Suprapubic skin (tissue), 4 donors: ENCODE measurements around the gene QSOX1. TPM values are rescaled to one million over a fixed set of nuclear protein-coding genes. Genes with fewer than 3 reads are reported as not detected.

ENCODE experiments used
- DNase-seq, 2 donors: peaks; one replicate each; pipeline ENCODE4 v3.0.0-alpha.2; 2019; ENCODE audit warnings: low spot score in 2 of 2
- H3K27ac ChIP-seq: fragments of 200-600 bp; sonication (generic); one replicate; pipeline ENCODE4 v1.5.1; 2019
- H3K27me3 ChIP-seq: fragments of 200-600 bp; sonication (generic); one replicate; pipeline ENCODE4 v1.5.1; 2019
- H3K36me3 ChIP-seq: fragments of 200-600 bp; sonication (generic); one replicate; pipeline ENCODE4 v1.5.1; 2019
- H3K4me1 ChIP-seq: fragments of 200-600 bp; sonication (generic); one replicate; pipeline ENCODE4 v1.5.1; 2019
- H3K4me3 ChIP-seq: fragments of 200-600 bp; sonication (generic); one replicate; pipeline ENCODE4 v1.5.1; 2019; ENCODE audit warnings: mild to moderate bottlenecking
- H3K9me3 ChIP-seq: fragments of 200-600 bp; sonication (generic); one replicate; pipeline ENCODE4 v1.5.1; 2019
- EP300 ChIP-seq: sonication (generic); formaldehyde crosslinking; IDR thresholded peaks from one replicate; pipeline ENCODE4 v1.6.1; 2017; ENCODE audit warnings: antibody characterized with exemption
- POLR2A ChIP-seq, 2 donors: fragments of 450-650 bp; IDR thresholded peaks; one replicate each; pipeline ENCODE4 v1.6.1; 2017; ENCODE audit warnings: antibody characterized with exemption in 2 of 2, mild to moderate bottlenecking in 2 of 2, moderate library complexity in 2 of 2
- POLR2AphosphoS5 ChIP-seq, 3 donors: sonication (generic); formaldehyde crosslinking; IDR thresholded peaks; one replicate each; pipeline ENCODE4 v1.6.1; 2017; ENCODE audit warnings: antibody characterized with exemption in 3 of 3
- WGBS: methylation state at CpG from one replicate; pipeline ENCODE4 v1.1.5; 2018; 5-methylcytosine and 5-hydroxymethylcytosine counted together
- total RNA-seq, 4 donors: library from RNA; depleted of rRNA; stranded (reverse); fragments of >200 nt; gene quantifications; one replicate each; pipeline ENCODE4 v1.1.0, GENCODE V29; 2016
- TF ChIP-seq, protein P1 (sequence below), 2 donors: fragments of 200-600 bp in 1 of 2; fragments of 450-650 bp in 1 of 2; sonication (generic) in 1 of 2; IDR thresholded peaks; one replicate each; pipeline ENCODE4 v1.5.1; 2016 to 2019; ENCODE audit warnings: antibody characterized with exemption in 2 of 2, mild to moderate bottlenecking in 1 of 2, moderate library complexity in 1 of 2

QSOX1 gene
- total RNA-seq, 4 donors from 2014 or later, result 56.6 to 66.1 (median 61.5) TPM

DNA sequence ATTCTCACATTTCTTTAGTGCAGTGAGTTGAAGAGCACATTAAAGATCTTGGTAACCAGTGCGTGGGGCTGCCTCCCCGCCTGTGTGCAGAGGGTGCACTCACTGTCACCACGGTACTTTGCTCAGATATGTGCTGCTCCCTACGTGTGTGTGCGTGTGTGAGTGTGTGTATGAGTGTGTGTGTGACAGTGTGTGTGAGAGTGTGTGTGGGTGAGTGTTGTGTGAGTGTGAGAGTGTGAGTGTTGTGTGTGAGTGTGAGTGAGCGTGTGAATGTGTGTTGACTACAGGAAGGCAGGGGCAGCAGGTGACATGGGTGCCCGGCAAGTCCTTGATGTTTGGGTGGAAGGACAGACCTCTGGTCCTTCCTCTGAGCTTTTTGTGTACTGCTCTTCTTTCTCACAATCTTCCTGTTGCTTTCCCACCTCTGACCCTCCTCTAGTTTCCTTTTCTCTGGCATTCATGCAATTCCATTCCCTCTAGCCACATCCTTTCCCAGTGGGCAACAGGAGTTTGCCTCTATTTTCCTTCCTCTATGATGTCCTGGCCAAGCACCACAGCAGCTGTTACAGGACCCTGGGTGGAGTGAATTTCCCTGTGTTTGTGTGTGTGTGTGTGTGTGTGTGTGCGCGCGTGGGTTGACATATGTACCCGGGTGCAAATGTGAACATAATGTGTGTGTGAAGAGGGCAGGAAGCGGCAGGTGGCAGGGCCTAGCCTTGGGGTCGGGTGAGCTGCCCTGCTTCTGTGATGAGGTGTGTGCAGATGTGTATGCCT is 95.2 kb downstream of the QSOX1 start:
- no peaks in the 10 kb centered on the region for H3K36me3 ChIP-seq
- H3K9me3 ChIP-seq, result no peaks in the 10 kb centered on the region
- H3K4me1 ChIP-seq, result no peaks in the 10 kb centered on the region
- DNase-seq, result no peak
- H3K4me3 ChIP-seq, result no peak overlapping the region
- no peak overlapping the region for H3K27ac ChIP-seq
- WGBS, result 73% methylated on average over 13 of the region's 13 CpGs
- no peak for TF ChIP-seq POLR2A (IDR thresholded peaks at IDR 0.05)
- TF ChIP-seq, protein P1, sequence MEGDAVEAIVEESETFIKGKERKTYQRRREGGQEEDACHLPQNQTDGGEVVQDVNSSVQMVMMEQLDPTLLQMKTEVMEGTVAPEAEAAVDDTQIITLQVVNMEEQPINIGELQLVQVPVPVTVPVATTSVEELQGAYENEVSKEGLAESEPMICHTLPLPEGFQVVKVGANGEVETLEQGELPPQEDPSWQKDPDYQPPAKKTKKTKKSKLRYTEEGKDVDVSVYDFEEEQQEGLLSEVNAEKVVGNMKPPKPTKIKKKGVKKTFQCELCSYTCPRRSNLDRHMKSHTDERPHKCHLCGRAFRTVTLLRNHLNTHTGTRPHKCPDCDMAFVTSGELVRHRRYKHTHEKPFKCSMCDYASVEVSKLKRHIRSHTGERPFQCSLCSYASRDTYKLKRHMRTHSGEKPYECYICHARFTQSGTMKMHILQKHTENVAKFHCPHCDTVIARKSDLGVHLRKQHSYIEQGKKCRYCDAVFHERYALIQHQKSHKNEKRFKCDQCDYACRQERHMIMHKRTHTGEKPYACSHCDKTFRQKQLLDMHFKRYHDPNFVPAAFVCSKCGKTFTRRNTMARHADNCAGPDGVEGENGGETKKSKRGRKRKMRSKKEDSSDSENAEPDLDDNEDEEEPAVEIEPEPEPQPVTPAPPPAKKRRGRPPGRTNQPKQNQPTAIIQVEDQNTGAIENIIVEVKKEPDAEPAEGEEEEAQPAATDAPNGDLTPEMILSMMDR (IDR thresholded peaks at IDR 0.05), result no peak
- no peak for TF ChIP-seq EP300
- no peak for TF ChIP-seq POLR2AphosphoS5 (IDR thresholded peaks at IDR 0.05)
- H3K27me3 ChIP-seq, result peaks cover 18% of the 10 kb centered on the region

DNA sequence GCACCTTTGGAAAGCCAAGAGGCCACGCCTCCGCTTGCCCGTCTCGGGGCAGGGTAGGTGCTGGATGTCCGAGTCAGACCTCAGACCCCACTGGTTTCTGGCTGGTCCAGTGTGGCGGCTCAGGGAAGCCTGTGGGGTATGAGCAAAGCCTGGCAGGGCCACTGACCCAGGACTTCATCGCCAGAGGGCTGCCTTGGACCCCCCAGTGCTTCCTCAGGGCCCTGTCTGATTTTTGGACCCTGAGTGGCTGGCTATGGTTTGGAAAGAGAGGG is 95.8 kb downstream of the QSOX1 start:
- no peak for TF ChIP-seq POLR2AphosphoS5 (IDR thresholded peaks at IDR 0.05)
- TF ChIP-seq, protein P1 (IDR thresholded peaks at IDR 0.05), result no peak
- no peak for DNase-seq
- H3K4me3 ChIP-seq, result no peak overlapping the region
- no peaks in the 10 kb centered on the region for H3K36me3 ChIP-seq
- no peaks in the 10 kb centered on the region for H3K4me1 ChIP-seq
- no peaks in the 10 kb centered on the region for H3K9me3 ChIP-seq
- peaks cover 16% of the 10 kb centered on the region for H3K27me3 ChIP-seq
- no peak overlapping the region for H3K27ac ChIP-seq
- WGBS, result 87% methylated on average over 4 of the region's 7 CpGs

DNA sequence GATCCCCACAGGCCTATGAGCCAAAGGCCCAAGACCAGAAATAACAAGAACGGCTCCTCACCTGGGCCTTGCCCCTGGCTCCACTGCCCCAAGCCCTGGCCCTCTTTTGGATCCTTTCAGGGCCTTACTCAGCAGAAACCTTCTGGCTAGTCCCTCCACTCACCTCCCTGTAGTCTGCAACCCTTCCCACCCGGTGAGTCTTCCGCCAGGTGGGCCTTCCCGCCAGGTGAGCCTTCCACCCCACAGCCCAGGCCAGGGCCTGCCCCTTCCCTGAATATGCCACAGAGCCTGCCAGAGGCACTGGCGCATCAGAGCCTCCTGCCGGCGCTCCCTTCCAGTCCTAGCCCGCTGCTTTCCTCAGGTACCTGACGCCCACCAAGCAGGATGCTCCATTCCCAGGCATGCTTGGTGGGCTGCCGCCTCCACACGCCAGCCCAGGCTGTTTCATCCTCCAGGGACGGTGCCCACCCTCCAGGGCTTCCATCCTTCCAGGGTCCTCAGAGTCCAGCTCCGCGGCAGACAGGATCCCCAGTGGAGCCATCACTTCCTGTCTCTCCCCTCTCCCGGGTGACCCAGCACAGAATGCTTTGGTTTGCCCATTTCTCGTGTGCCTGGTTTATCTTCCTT is 96.3 kb downstream of the QSOX1 start:
- no peaks in the 10 kb centered on the region for H3K9me3 ChIP-seq
- H3K4me3 ChIP-seq, result no peak overlapping the region
- no peak for TF ChIP-seq POLR2AphosphoS5 (IDR thresholded peaks at IDR 0.05)
- no peak for TF ChIP-seq EP300
- TF ChIP-seq, protein P1 (IDR thresholded peaks at IDR 0.05), result no peak
- TF ChIP-seq POLR2A (IDR thresholded peaks at IDR 0.05), result no peak
- no peaks in the 10 kb centered on the region for H3K4me1 ChIP-seq
- H3K27ac ChIP-seq, result no peak overlapping the region
- no peaks in the 10 kb centered on the region for H3K36me3 ChIP-seq
- DNase-seq, result no peak
- 86% methylated on average over 13 of the region's 16 CpGs for WGBS
- peaks cover 18% of the 10 kb centered on the region for H3K27me3 ChIP-seq

DNA sequence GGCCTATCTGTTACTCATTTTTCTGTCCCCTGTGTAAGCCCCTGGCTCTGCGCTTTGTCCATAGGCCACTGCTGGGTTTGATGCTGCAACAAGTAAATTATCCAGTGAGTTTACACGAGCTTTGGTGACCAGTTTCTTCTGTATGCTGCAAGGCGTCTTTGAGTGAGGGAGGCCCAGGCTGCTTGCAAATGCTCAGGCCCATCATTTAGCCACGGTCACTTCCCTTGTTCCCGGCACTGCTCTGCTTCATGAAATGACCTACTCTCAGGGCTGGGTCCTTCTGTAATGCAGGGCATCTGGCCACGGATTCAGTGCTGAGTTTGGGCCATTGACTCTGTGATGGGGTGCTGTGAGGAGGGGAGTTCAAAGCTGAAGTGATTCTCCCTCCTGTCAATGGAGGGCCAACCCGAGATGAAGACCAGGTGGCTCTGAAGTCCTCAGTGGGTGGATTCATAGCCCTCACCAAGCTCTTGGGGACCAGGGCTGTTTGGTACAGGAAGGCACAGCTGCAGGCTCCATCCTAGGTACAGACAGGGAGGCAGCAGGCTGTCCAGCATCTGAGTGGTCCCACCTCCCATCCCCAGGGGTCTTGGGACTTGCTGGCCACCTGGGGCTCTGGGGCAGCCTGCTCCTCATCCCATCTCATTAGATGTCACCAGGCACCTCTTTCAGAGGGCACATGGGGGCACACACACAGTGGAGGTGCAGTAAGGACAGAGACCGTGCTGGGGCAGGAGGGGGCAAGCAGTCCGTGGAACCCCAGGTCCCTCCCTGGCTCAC is 97.0 kb downstream of the QSOX1 start:
- WGBS, result 86% methylated on average over 7 of the region's 9 CpGs
- H3K4me1 ChIP-seq, result no peaks in the 10 kb centered on the region
- H3K27me3 ChIP-seq, result peaks cover 25% of the 10 kb centered on the region
- no peak overlapping the region for H3K27ac ChIP-seq
- H3K9me3 ChIP-seq, result no peaks in the 10 kb centered on the region
- TF ChIP-seq, protein P1 (IDR thresholded peaks at IDR 0.05), result no peak
- no peak for TF ChIP-seq EP300
- no peak for DNase-seq
- no peaks in the 10 kb centered on the region for H3K36me3 ChIP-seq
- H3K4me3 ChIP-seq, result no peak overlapping the region
